SK-N-SH (cell line): ENCODE results near the gene TLR7. TPM values are rescaled to one million over a fixed set of nuclear protein-coding genes. Genes with fewer than 3 reads are reported as not detected.

ENCODE experiments used
- CTCF ChIA-PET: fragments of 300-600, 350-600 bp; formaldehyde crosslinking; extraction: SDS; loops from one replicate; lab custom pipeline; 2021; lab: Yijun Ruan, JAX
- POLR2A ChIA-PET: fragments of 350-600 bp; sonication (Branson Sonifier 250); formaldehyde crosslinking; extraction: SDS; loops from one replicate; lab custom pipeline; 2020; ENCODE audit warnings: antibody characterized with exemption, inconsistent platforms; lab: Yijun Ruan, JAX
- DNase-seq: peaks from one replicate; pipeline ENCODE4 v3.0.0; 2012
- H2AFZ ChIP-seq: fragments of 200-600 bp; sonication (generic); 2 replicates; pipeline ENCODE4 v1.8.1; 2016; ENCODE audit warnings: antibody characterized with exemption, mild to moderate bottlenecking, low read depth
- H3F3A ChIP-seq: fragments of 200-600 bp; sonication (generic); replicated peaks from 2 replicates; pipeline ENCODE3; 2016; ENCODE audit warnings: antibody characterized with exemption, mild to moderate bottlenecking; ENCODE audit not compliant: insufficient read depth
- H3K27ac ChIP-seq, 2 experiments: fragments of 200-500 bp in 1 of 2; fragments of 200-600 bp in 1 of 2; sonication (Bioruptor generic) in 1 of 2; sonication (generic), shearing (Covaris generic) in 1 of 2; 2 replicates each; pipeline versions ENCODE4 v1.5.1 to v1.6.1; 2014 to 2016; ENCODE audit warnings: low read depth in 2 of 2, inconsistent platforms in 1 of 2, low read length in 1 of 2, mild to moderate bottlenecking in 1 of 2, mixed read lengths in 1 of 2
- H3K27me3 ChIP-seq: fragments of 200-600 bp; sonication (generic), shearing (Covaris generic); 2 replicates; pipeline ENCODE4 v1.6.1; 2016; ENCODE audit warnings: mixed run types; ENCODE audit not compliant: insufficient read depth
- H3K36me3 ChIP-seq, 2 experiments: fragments of 200-500 bp in 1 of 2; fragments of 200-600 bp in 1 of 2; sonication (Bioruptor generic) in 1 of 2; sonication (generic) in 1 of 2; replicated peaks in 1 of 2; 2 replicates each; pipeline versions ENCODE3 to v1.5.1; 2014 to 2016; ENCODE audit warnings: low read length in 1 of 2, mild to moderate bottlenecking in 1 of 2; ENCODE audit not compliant: insufficient read depth in 2 of 2, control insufficient read depth in 1 of 2
- H3K4me1 ChIP-seq, 2 experiments: fragments of 200-500 bp in 1 of 2; fragments of 200-600 bp in 1 of 2; sonication (Bioruptor generic) in 1 of 2; sonication (generic), shearing (Covaris generic) in 1 of 2; 2 replicates each; pipeline versions ENCODE4 v1.5.1 to v1.6.1; 2014 to 2016; ENCODE audit warnings: low read depth in 1 of 2, low read length in 1 of 2, mixed run types in 1 of 2; ENCODE audit not compliant: insufficient read depth in 2 of 2, control insufficient read depth in 1 of 2
- H3K4me2 ChIP-seq: fragments of 200-600 bp; sonication (generic), shearing (Covaris generic); 2 replicates; pipeline ENCODE4 v1.6.1; 2017; ENCODE audit warnings: mixed run types
- H3K4me3 ChIP-seq, 2 experiments: fragments of 200-500 bp in 1 of 2; fragments of 200-600 bp in 1 of 2; sonication (Bioruptor generic) in 1 of 2; sonication (generic), shearing (Covaris generic) in 1 of 2; 2 replicates each; pipeline versions ENCODE4 v1.5.1 to v1.8.1; 2014 to 2016; ENCODE audit warnings: low read depth in 2 of 2, inconsistent platforms in 1 of 2, low read length in 1 of 2, mild to moderate bottlenecking in 1 of 2, mixed read lengths in 1 of 2, moderate library complexity in 1 of 2
- H3K79me2 ChIP-seq: fragments of 200-600 bp; sonication (generic); 2 replicates; pipeline ENCODE4 v1.8.1; 2017; ENCODE audit warnings: mild to moderate bottlenecking; ENCODE audit not compliant: insufficient read depth
- H3K9ac ChIP-seq: fragments of 200-600 bp; sonication (generic); 2 replicates; pipeline ENCODE4 v1.6.1; 2017; ENCODE audit warnings: mixed run types
- H3K9me2 ChIP-seq: fragments of 200-600 bp; sonication (generic); 2 replicates; pipeline ENCODE4 v1.6.1; 2017; ENCODE audit warnings: mixed run types
- H3K9me3 ChIP-seq: fragments of 200-600 bp; sonication (generic); 2 replicates; pipeline ENCODE4 v1.6.1; 2017; ENCODE audit warnings: mixed run types, mild to moderate bottlenecking, moderate library complexity
- H4K20me1 ChIP-seq: fragments of 200-600 bp; sonication (generic); 2 replicates; pipeline ENCODE4 v1.6.1; 2017; ENCODE audit warnings: mild to moderate bottlenecking, mixed run types; ENCODE audit not compliant: insufficient read depth
- CHD2 ChIP-seq: fragments of 150-350 bp; IDR thresholded peaks from 2 replicates; pipeline ENCODE4 v1.6.1; 2018; ENCODE audit warnings: low read length; ENCODE audit not compliant: partially characterized antibody
- EP300 ChIP-seq, 2 experiments: IDR thresholded peaks; 2 replicates each; pipeline versions ENCODE4 v1.4.0 to v1.6.1; 2012; ENCODE audit warnings: borderline replicate concordance in 1 of 2, low read depth in 1 of 2, low read length in 1 of 2
- FOSL2 ChIP-seq: IDR thresholded peaks from 2 replicates; pipeline ENCODE4 v1.4.0; 2012; ENCODE audit warnings: low read depth, mild to moderate bottlenecking, moderate library complexity, borderline replicate concordance
- FOXJ3 ChIP-seq: sonication (generic); formaldehyde crosslinking; IDR thresholded peaks from 2 replicates; pipeline ENCODE4 v1.5.1; 2020; ENCODE audit warnings: mild to moderate bottlenecking, missing genetic modification reagents
- GATA2 ChIP-seq: sonication (generic); formaldehyde crosslinking; IDR thresholded peaks from 2 replicates; pipeline ENCODE4 v1.5.0; 2020; ENCODE audit warnings: mild to moderate bottlenecking, missing genetic modification reagents
- IRF3 ChIP-seq: fragments of 150-350 bp; IDR thresholded peaks from 2 replicates; pipeline ENCODE4 v1.6.1; 2016; ENCODE audit warnings: mild to moderate bottlenecking, low read depth, low read length
- JUND ChIP-seq: IDR thresholded peaks from 2 replicates; pipeline ENCODE4 v1.4.0; 2012
- MEF2A ChIP-seq: IDR thresholded peaks from 2 replicates; pipeline ENCODE4 v1.4.0; 2012; ENCODE audit warnings: low read depth, borderline replicate concordance
- NRF1 ChIP-seq: IDR thresholded peaks from 2 replicates; pipeline ENCODE4 v1.6.1; 2012; ENCODE audit warnings: low read depth, mild to moderate bottlenecking, low read length
- PBX3 ChIP-seq: IDR thresholded peaks from 2 replicates; pipeline ENCODE4; 2012
- POLR2AphosphoS5 ChIP-seq: IDR thresholded peaks from 2 replicates; pipeline ENCODE4 v1.6.1; 2012; ENCODE audit warnings: low read depth, low read length
- RFX5 ChIP-seq: IDR thresholded peaks from 2 replicates; pipeline ENCODE4 v1.6.1; 2012; ENCODE audit warnings: mild to moderate bottlenecking, improper control_type of control experiment, low read length
- RXRA ChIP-seq: IDR thresholded peaks from 2 replicates; pipeline ENCODE4 v1.4.0; 2012; ENCODE audit warnings: low read depth, mild to moderate bottlenecking, borderline replicate concordance
- TCF12 ChIP-seq: IDR thresholded peaks from 2 replicates; pipeline ENCODE4 v1.4.0; 2012
- TEAD4 ChIP-seq: IDR thresholded peaks from 2 replicates; pipeline ENCODE4 v1.4.0; 2012; ENCODE audit warnings: mild to moderate bottlenecking, borderline replicate concordance; ENCODE audit not compliant: insufficient read depth
- USF1 ChIP-seq: IDR thresholded peaks from 2 replicates; pipeline ENCODE4 v1.4.0; 2012; ENCODE audit warnings: low read depth, borderline replicate concordance
- USF2 ChIP-seq: fragments of 150-350 bp; IDR thresholded peaks from 2 replicates; pipeline ENCODE4 v1.6.1; 2017; ENCODE audit warnings: antibody characterized with exemption, low read length, low read depth, borderline replicate concordance
- ZBTB33 ChIP-seq: IDR thresholded peaks from 2 replicates; pipeline ENCODE4 v1.4.0; 2012; ENCODE audit warnings: low read depth, borderline replicate concordance
- WGBS: methylation state at CpG from one replicate; pipeline ENCODE4 v1.1.6; 2017; ENCODE audit warnings: low lambda C conversion rate; 5-methylcytosine and 5-hydroxymethylcytosine counted together
- polyA plus RNA-seq, 3 experiments: library from polyadenylated mRNA; depleted of rRNA; stranded (reverse); fragments of >200 nt; gene quantifications; 2 replicates each; pipeline ENCODE4 v1.2.3, GENCODE V29; 2012

TLR7 gene
- polyA plus RNA-seq, 1 of the 3 experiments (the other 2 are of a cell fraction) = not detected

- ChIA-PET CTCF (interaction anchor here (0.6 to 2.0 kb wide), 3 partner anchors 10 to 358 kb away, joined by 3 to 6 read pairs (median 5); no protein-coding TSS in a partner anchor), POLR2A (no interaction called here)
- Histone ChIP-seq H4K20me1 (no peaks in the 10 kb centered on the region), H3K27me3 (peaks cover 37% of the 10 kb centered on the region; the same call in 1 of the 2 replicates), H3K79me2 (no peaks in the 10 kb centered on the region), H3K4me3 (no peak overlapping the region), H3K27ac (no peak overlapping the region), H3K4me1 (no peaks in the 10 kb centered on the region), H2AFZ (no peak overlapping the region), H3K9me2 (no peaks in the 10 kb centered on the region), H3K9ac (no peak overlapping the region), H3F3A (no peaks in the 10 kb centered on the region), H3K4me2 (no peak overlapping the region), H3K36me3 (no peaks in the 10 kb centered on the region), H3K9me3 (no peaks in the 10 kb centered on the region)
- no peak for DNase-seq
- TF ChIP-seq PBX3 = no peak
- no peak for TF ChIP-seq NRF1
- TF ChIP-seq TCF12 = no peak
- no peak for TF ChIP-seq FOXJ3 (CRISPR knock-in tag)
- TF ChIP-seq CHD2 = no peak
- no peak for TF ChIP-seq ZBTB33
- no peak for TF ChIP-seq FOSL2
- TF ChIP-seq POLR2AphosphoS5 = no peak
- TF ChIP-seq IRF3 = no peak
- no peak for TF ChIP-seq TEAD4
- no peak for TF ChIP-seq GATA2 (CRISPR knock-in tag)
- TF ChIP-seq RXRA = no peak
- TF ChIP-seq USF2 = no peak
- no peak for TF ChIP-seq MEF2A
- TF ChIP-seq EP300 (IDR thresholded peaks at IDR 0.05; ENCODE audit: borderline replicate concordance in 1 of 2, low read depth in 1 of 2, low read length in 1 of 2) = no peak
- no peak for TF ChIP-seq JUND
- no peak for TF ChIP-seq USF1
- no peak for TF ChIP-seq RFX5
- 21% methylated on average over 2 of the region's 2 CpGs for WGBS
Measured at GRCh38 chrX:12911122-12911470, 44.2 kb downstream of the TLR7 start.
